Activated CD8-positive, alpha-beta T cell treated with anti-CD3 and anti-CD28 coated beads, Interleukin-2, amount 10 ng/mL, durations not matched to agents 7 days and 5 days (primary cell): Measurements from ENCODE around the gene HOXC10. TPM values are rescaled to one million over a fixed set of nuclear protein-coding genes. Genes with fewer than 3 reads are reported as not detected.

Experiments used
- ATAC-seq: fragments of 150-1000 bp; cut with Tn5 transposase; one replicate; pipeline ENCODE4 v1.10.0; 2021; ENCODE audit warnings: moderate library complexity
- CTCF ChIA-PET: fragments of 350-600 bp; sonication (Branson Sonifier 250); formaldehyde crosslinking; loops from one replicate; lab custom pipeline; 2021; ENCODE audit warnings: antibody characterized with exemption; lab: Charles Lee
- POLR2A ChIA-PET: fragments of 350-600 bp; sonication (Branson Sonifier 250); formaldehyde crosslinking; loops from one replicate; lab custom pipeline; 2021; ENCODE audit warnings: antibody characterized with exemption; lab: Charles Lee
- DNase-seq: peaks from one replicate; pipeline ENCODE4 v3.0.0-alpha.2; 2020
- H3K27ac Mint-ChIP-seq: one replicate; pipeline ENCODE4 v1.8.0; 2021; ENCODE audit warnings: mild to moderate bottlenecking, mixed read lengths
- H3K27me3 Mint-ChIP-seq: one replicate; pipeline ENCODE4 v1.8.0; 2021; ENCODE audit warnings: low read depth, mixed read lengths
- H3K36me3 Mint-ChIP-seq: one replicate; pipeline ENCODE4 v1.8.0; 2021; ENCODE audit warnings: low read depth, mixed read lengths
- H3K4me1 Mint-ChIP-seq: one replicate; pipeline ENCODE4 v1.8.0; 2021; ENCODE audit warnings: low read depth, mixed read lengths
- H3K4me3 Mint-ChIP-seq: one replicate; pipeline ENCODE4 v1.8.0; 2021; ENCODE audit warnings: mild to moderate bottlenecking, mixed read lengths
- H3K9me3 Mint-ChIP-seq: one replicate; pipeline ENCODE4 v1.8.0; 2022; ENCODE audit warnings: mixed read lengths; ENCODE audit not compliant: insufficient read depth
- total RNA-seq, 2 experiments: library from RNA; stranded (reverse); gene quantifications; one replicate each; pipeline ENCODE4 v1.2.3, GENCODE V29; 2021

HOXC10 gene
- total RNA-seq, result not detected

DNA sequence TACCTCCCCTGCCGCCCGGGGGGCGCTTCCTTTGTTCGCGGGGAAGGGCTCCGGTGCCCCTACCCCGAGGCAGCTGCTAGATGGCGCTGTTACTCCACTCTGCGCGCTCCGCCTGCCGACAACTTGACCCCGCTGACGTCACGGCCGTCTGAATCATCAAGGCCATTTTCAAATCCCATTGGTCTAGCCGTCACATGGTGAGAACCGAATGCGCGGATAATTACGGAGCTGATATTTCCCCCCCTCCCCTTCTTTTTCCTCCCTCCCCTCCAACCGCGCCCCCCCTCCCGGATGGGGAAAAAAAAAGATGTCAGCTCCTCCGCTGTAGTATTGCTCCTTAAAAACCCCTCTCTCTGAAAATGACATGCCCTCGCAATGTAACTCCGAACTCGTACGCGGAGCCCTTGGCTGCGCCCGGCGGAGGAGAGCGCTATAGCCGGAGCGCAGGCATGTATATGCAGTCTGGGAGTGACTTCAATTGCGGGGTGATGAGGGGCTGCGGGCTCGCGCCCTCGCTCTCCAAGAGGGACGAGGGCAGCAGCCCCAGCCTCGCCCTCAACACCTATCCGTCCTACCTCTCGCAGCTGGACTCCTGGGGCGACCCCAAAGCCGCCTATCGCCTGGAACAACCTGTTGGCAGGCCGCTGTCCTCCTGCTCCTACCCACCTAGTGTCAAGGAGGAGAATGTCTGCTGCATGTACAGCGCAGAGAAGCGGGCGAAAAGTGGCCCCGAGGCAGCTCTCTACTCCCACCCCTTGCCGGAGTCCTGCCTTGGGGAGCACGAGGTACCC is at the start of gene HOXC10:
Gene HOXC10, plus strand, starts transcription at position 246 of the 791 bp plus-strand sequence. Its CDS starts 114 bp downstream, at position 360.
- CTCF ChIA-PET, result interaction anchor here (0.6 to 5.8 kb wide), 23 partner anchors 9 to 231 kb away, joined by 3 to 35 read pairs (median 4); partner anchors contain the start of genes HOXC11, HOXC5, HOXC6 and HOXC9
- Mint-ChIP-seq H3K36me3 (peaks cover 2% of the 10 kb centered on the region), H3K4me3 (peak within 1 kb of the TSS; percentile 48), H3K4me1 (peaks cover 43% of the 10 kb centered on the region), H3K9me3 (no peaks in the 10 kb centered on the region), H3K27me3 (peaks cover 93% of the 10 kb centered on the region), H3K27ac (peak within 1 kb of the TSS; percentile 52)
- ATAC-seq, result peak; percentile 74
- POLR2A ChIA-PET, result no interaction called here
- peak; percentile 86 for DNase-seq

- Mint-ChIP-seq H3K27ac (peak overlapping the region; percentile 19), H3K36me3 (peaks cover 6% of the 10 kb centered on the region), H3K4me3 (no peak overlapping the region), H3K4me1 (peaks cover 3% of the 10 kb centered on the region), H3K27me3 (peaks cover 83% of the 10 kb centered on the region), H3K9me3 (peaks cover 4% of the 10 kb centered on the region)
- POLR2A ChIA-PET, result interaction anchor here (0.7 kb wide), 1 partner anchor 45 kb away, joined by 4 read pairs; no protein-coding TSS in a partner anchor
- DNase-seq (no peak), ATAC-seq (no peak)
- CTCF ChIA-PET, result no interaction called here
Observed at GRCh38 chr12:53935383-53936341, 49.3 kb upstream of the HOXC10 start.

- peaks cover 6% of the 10 kb centered on the region for H3K36me3 Mint-ChIP-seq
- H3K9me3 Mint-ChIP-seq, result peaks cover 4% of the 10 kb centered on the region
- POLR2A ChIA-PET, result interaction anchor here (0.6 kb wide), 1 partner anchor 16 kb away, joined by 3 read pairs; no protein-coding TSS in a partner anchor
- ATAC-seq (no peak), DNase-seq (no peak)
- peaks cover 3% of the 10 kb centered on the region for H3K4me1 Mint-ChIP-seq
- CTCF ChIA-PET, result no interaction called here
- no peak overlapping the region for H3K4me3 Mint-ChIP-seq
- H3K27ac Mint-ChIP-seq, result no peak overlapping the region
- peaks cover 86% of the 10 kb centered on the region for H3K27me3 Mint-ChIP-seq
Observed at GRCh38 chr12:53937099-53937498, 47.8 kb upstream of the HOXC10 start.

DNA sequence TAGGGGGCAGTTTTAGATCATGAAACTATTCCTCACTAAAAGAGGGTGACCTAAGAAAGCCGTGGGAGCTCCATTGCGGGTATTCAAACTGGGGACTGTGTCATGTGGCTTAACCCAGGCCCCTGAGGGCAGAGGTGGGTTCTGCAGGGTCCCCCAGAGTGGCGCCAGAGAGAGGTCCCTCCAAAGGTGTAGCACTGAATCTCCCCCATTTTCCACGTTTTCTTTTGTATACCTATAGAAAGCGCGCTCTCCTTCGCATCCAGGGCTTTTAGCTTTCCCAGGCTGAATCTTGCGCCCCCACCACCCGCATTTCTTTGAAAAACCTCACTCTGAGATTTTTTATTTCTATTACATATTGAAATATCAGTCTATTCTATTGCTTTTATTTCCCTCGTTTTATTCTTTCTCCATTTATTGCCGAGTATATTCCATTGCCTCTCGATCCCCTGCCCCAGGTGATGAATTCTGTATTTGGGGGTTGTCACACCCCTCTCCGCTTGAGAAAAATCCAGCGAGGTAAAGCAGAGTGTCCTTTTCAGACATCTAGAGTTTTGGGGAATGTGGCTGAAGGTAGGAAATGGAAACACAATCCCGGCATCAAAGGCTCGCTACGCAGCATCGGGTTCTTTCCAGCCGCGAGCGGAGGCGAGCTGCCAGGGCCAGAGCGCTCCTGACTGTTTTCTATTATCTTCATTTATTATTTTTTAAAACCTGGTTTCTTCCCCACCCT is 47.2 kb upstream of the HOXC10 start:
- peaks cover 6% of the 10 kb centered on the region for H3K36me3 Mint-ChIP-seq
- peaks cover 3% of the 10 kb centered on the region for H3K4me1 Mint-ChIP-seq
- peaks cover 83% of the 10 kb centered on the region for H3K27me3 Mint-ChIP-seq
- H3K4me3 Mint-ChIP-seq, result no peak overlapping the region
- H3K9me3 Mint-ChIP-seq, result peaks cover 4% of the 10 kb centered on the region
- CTCF ChIA-PET, result interaction anchor here (1.5 kb wide), 1 partner anchor 95 kb away, joined by 4 read pairs; no protein-coding TSS in a partner anchor
- ATAC-seq (no peak), DNase-seq (no peak)
- POLR2A ChIA-PET, result interaction anchor here (0.6 kb wide), 1 partner anchor 16 kb away, joined by 3 read pairs; no protein-coding TSS in a partner anchor
- peak overlapping the region; percentile 11 for H3K27ac Mint-ChIP-seq

GRCh38 chr12:53938326-53939140 is 46.4 kb upstream of the HOXC10 start, which contains the start of gene HOXC13:
TSS of gene HOXC13 (plus strand) at chr12:53938831. CDS start at chr12:53938907, 76 bp downstream.
- no peak for DNase-seq
- peaks cover 3% of the 10 kb centered on the region for H3K4me1 Mint-ChIP-seq
- peaks cover 6% of the 10 kb centered on the region for H3K36me3 Mint-ChIP-seq
- peaks cover 83% of the 10 kb centered on the region for H3K27me3 Mint-ChIP-seq
- POLR2A ChIA-PET, result no interaction called here
- H3K4me3 Mint-ChIP-seq, result no peak within 1 kb of the TSS
- peak within 1 kb of the TSS; percentile 60 for H3K27ac Mint-ChIP-seq
- ATAC-seq, result no peak
- peaks cover 4% of the 10 kb centered on the region for H3K9me3 Mint-ChIP-seq
- CTCF ChIA-PET, result interaction anchor here (1.5 kb wide), 1 partner anchor 94 kb away, joined by 4 read pairs; no protein-coding TSS in a partner anchor

GRCh38 chr12:53939141-53940108 is 45.5 kb upstream of the HOXC10 start:
- peaks cover 83% of the 10 kb centered on the region for H3K27me3 Mint-ChIP-seq
- H3K27ac Mint-ChIP-seq, result peak overlapping the region; percentile 60
- DNase-seq (no peak), ATAC-seq (no peak)
- ChIA-PET POLR2A (interaction anchor here (1.3 kb wide), 1 partner anchor 14 kb away, joined by 6 read pairs; no protein-coding TSS in a partner anchor), CTCF (no interaction called here)
- peaks cover 6% of the 10 kb centered on the region for H3K36me3 Mint-ChIP-seq
- peaks cover 3% of the 10 kb centered on the region for H3K4me1 Mint-ChIP-seq
- peaks cover 4% of the 10 kb centered on the region for H3K9me3 Mint-ChIP-seq
- no peak overlapping the region for H3K4me3 Mint-ChIP-seq

GRCh38 chr12:53940443-53941014 is 44.4 kb upstream of the HOXC10 start:
- ChIA-PET POLR2A (interaction anchor here (1.3 kb wide), 1 partner anchor 13 kb away, joined by 6 read pairs; no protein-coding TSS in a partner anchor), CTCF (interaction anchor here (1.5 kb wide), 1 partner anchor 92 kb away, joined by 4 read pairs; the partner anchor contains the start of gene HOXC5)
- H3K4me3 Mint-ChIP-seq, result no peak overlapping the region
- H3K27me3 Mint-ChIP-seq, result peaks cover 83% of the 10 kb centered on the region
- ATAC-seq (no peak), DNase-seq (no peak)
- H3K27ac Mint-ChIP-seq, result no peak overlapping the region
- peaks cover 2% of the 10 kb centered on the region for H3K4me1 Mint-ChIP-seq
- H3K36me3 Mint-ChIP-seq, result peaks cover 8% of the 10 kb centered on the region
- H3K9me3 Mint-ChIP-seq, result peaks cover 4% of the 10 kb centered on the region

DNA sequence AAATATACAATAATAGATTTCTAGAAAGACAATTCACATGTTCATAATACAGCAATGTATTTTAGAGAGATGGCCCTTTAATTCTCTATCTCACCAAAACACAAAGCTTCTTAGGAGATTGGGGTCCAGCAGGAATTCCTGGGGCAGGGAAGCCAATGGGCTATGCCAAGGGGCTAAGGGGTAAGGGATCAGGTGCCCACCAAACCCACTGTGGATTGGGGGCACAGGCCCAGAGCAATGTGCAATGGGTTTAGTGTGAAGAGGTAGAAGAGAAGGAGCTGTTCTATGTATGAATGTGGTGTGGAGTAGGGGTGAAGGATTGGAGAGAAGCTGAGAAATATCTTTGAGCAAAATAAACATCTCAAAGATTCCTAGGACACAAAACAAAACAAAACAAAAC is 43.8 kb upstream of the HOXC10 start:
- Mint-ChIP-seq H3K27me3 (peaks cover 83% of the 10 kb centered on the region), H3K4me3 (no peak overlapping the region), H3K4me1 (no peaks in the 10 kb centered on the region), H3K27ac (no peak overlapping the region), H3K36me3 (peaks cover 8% of the 10 kb centered on the region), H3K9me3 (peaks cover 4% of the 10 kb centered on the region)
- ChIA-PET POLR2A (no interaction called here), CTCF (interaction anchor here (1.5 kb wide), 1 partner anchor 91 kb away, joined by 4 read pairs; the partner anchor contains the start of gene HOXC5)
- DNase-seq, result no peak
- ATAC-seq, result no peak

DNA sequence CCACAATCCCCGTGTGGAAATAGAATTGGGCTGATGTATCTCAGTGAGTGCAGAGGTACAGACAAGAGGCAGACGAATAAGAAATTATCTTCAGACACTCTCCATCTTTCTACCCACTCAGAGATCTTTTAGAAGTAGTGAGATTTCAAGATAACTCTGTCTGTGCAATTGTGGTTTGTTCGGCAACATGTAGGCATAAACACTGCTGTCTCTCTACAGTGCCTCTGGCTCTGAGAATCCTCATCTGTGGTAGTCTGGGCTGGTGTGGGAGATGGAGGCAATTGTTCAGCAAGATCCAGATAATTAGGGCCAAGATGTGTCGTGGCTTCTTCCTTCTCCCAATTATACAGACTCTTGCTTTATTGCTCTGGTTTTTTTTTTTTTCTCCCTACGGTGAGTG is 43.2 kb upstream of the HOXC10 start:
- no peaks in the 10 kb centered on the region for H3K4me1 Mint-ChIP-seq
- DNase-seq, result no peak
- no peak for ATAC-seq
- no peak overlapping the region for H3K27ac Mint-ChIP-seq
- peaks cover 4% of the 10 kb centered on the region for H3K9me3 Mint-ChIP-seq
- no peak overlapping the region for H3K4me3 Mint-ChIP-seq
- CTCF ChIA-PET, result interaction anchor here (1.0 to 1.5 kb wide), 2 partner anchors 91 to 195 kb away, joined by 3 to 4 read pairs; partner anchors contain the start of gene HOXC5
- POLR2A ChIA-PET, result no interaction called here
- H3K36me3 Mint-ChIP-seq, result peaks cover 8% of the 10 kb centered on the region
- peaks cover 82% of the 10 kb centered on the region for H3K27me3 Mint-ChIP-seq
